ENCODE measurements around the gene NFKBIE.

Gene NFKBIE

DNA sequence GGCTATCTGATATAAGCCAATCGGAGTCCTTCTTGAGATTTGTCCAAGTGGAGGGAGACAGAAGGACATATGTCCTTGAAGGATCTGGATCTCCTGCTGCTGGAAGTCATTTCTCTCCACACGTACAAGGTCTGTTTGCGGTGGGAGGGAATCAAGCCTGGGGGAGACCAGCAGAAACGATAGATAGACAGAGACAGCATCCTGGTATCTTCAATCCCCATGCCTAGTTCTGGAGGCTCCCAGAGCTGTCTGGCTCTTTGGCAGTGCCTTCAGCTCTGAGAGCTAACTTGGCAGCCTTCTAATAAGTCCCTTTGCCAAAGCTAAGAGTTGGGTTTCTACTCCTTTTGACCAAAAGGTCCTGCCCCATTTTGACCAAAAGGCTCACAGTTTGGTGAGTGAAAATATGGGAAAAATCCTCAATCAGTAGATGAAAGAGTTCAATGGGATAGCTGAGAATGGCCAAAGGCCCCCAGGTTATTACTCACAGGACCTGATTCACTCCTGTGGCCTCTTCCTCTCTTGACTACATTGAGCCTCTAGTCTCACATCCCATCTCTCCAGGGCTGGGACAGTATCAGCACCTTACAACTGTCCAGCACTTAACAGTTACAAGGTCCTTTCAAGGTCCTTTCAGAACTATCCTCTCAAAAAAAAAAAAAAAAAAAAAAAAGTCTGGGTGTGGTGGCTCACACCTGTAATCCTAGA, 27.5 kb upstream of the NFKBIE start:
- H3K36me3 ChIP-seq (ENCODE audit: control insufficient read depth, insufficient read depth, low read length), result no peaks in the 10 kb centered on the region
- no peaks in the 10 kb centered on the region for H3K9me3 ChIP-seq (ENCODE audit: control insufficient read depth, insufficient read depth, low read length)
- H3K4me3 ChIP-seq (ENCODE audit: low read depth, low read length), result no peak overlapping the region
- no peaks in the 10 kb centered on the region for H3K4me1 ChIP-seq (ENCODE audit: control insufficient read depth, insufficient read depth, low read length)
- no peak overlapping the region for H3K9ac ChIP-seq (ENCODE audit: low read depth, low read length)
- H3K27me3 ChIP-seq (ENCODE audit: control insufficient read depth, insufficient read depth, low read length), result peaks cover 24% of the 10 kb centered on the region

- H3K36me3 ChIP-seq (ENCODE audit: control insufficient read depth, insufficient read depth, low read length), result no peaks in the 10 kb centered on the region
- H3K4me1 ChIP-seq (ENCODE audit: control insufficient read depth, insufficient read depth, low read length), result no peaks in the 10 kb centered on the region
- H3K27me3 ChIP-seq (ENCODE audit: control insufficient read depth, insufficient read depth, low read length), result peaks cover 26% of the 10 kb centered on the region
- no peak overlapping the region for H3K4me3 ChIP-seq (ENCODE audit: low read depth, low read length)
- H3K9me3 ChIP-seq (ENCODE audit: control insufficient read depth, insufficient read depth, low read length), result no peaks in the 10 kb centered on the region
- no peak overlapping the region for H3K9ac ChIP-seq (ENCODE audit: low read depth, low read length)
These were observed 26.5 kb upstream of the NFKBIE start for GRCh38 chr6:44291841-44292240.

DNA sequence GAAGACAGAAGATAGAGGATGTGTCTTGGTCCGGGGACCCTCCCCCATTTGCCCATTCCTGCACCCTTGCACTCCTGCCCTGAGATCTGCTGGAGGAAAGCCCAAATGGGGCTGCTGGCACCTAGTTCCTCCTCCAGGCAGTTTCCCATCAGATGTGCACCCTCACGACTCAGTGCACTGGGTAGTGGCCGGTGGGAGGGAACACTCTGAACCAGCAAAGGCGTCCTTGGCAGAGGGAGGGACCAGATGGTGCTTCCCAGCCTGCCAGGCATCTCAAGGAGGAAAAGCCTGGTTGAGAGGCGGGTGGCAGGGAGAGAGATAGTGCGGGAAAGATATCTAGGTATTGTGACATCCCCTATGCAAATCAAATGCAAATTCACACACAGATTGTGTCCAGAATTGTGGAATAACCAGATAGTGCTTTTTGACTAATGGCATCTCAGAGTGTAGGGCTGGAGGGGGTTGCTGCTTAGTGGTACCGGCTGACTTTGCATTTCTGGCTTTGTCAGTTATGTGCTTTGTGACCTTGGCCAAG, 24.4 kb upstream of the NFKBIE start:
- Histone ChIP-seq H3K9ac (ENCODE audit: low read depth, low read length) (no peak overlapping the region), H3K9me3 (ENCODE audit: control insufficient read depth, insufficient read depth, low read length) (no peaks in the 10 kb centered on the region), H3K36me3 (ENCODE audit: control insufficient read depth, insufficient read depth, low read length) (no peaks in the 10 kb centered on the region), H3K4me3 (ENCODE audit: low read depth, low read length) (no peak overlapping the region), H3K27me3 (ENCODE audit: control insufficient read depth, insufficient read depth, low read length) (peaks cover 20% of the 10 kb centered on the region), H3K4me1 (ENCODE audit: control insufficient read depth, insufficient read depth, low read length) (no peaks in the 10 kb centered on the region)

GRCh38 chr6:44286747-44287146, 21.4 kb upstream of the NFKBIE start:
- H3K9me3 ChIP-seq (ENCODE audit: control insufficient read depth, insufficient read depth, low read length), result no peaks in the 10 kb centered on the region
- H3K27me3 ChIP-seq (ENCODE audit: control insufficient read depth, insufficient read depth, low read length), result peaks cover 28% of the 10 kb centered on the region
- no peak overlapping the region for H3K9ac ChIP-seq (ENCODE audit: low read depth, low read length)
- no peaks in the 10 kb centered on the region for H3K36me3 ChIP-seq (ENCODE audit: control insufficient read depth, insufficient read depth, low read length)
- H3K4me1 ChIP-seq (ENCODE audit: control insufficient read depth, insufficient read depth, low read length), result no peaks in the 10 kb centered on the region
- no peak overlapping the region for H3K4me3 ChIP-seq (ENCODE audit: low read depth, low read length)

- Histone ChIP-seq H3K27me3 (ENCODE audit: control insufficient read depth, insufficient read depth, low read length) (peaks cover 28% of the 10 kb centered on the region), H3K36me3 (ENCODE audit: control insufficient read depth, insufficient read depth, low read length) (no peaks in the 10 kb centered on the region), H3K9me3 (ENCODE audit: control insufficient read depth, insufficient read depth, low read length) (no peaks in the 10 kb centered on the region), H3K4me1 (ENCODE audit: control insufficient read depth, insufficient read depth, low read length) (no peaks in the 10 kb centered on the region), H3K4me3 (ENCODE audit: low read depth, low read length) (no peak overlapping the region), H3K9ac (ENCODE audit: low read depth, low read length) (no peak overlapping the region)
These were observed 20.9 kb upstream of the NFKBIE start for GRCh38 chr6:44286285-44286565.

DNA sequence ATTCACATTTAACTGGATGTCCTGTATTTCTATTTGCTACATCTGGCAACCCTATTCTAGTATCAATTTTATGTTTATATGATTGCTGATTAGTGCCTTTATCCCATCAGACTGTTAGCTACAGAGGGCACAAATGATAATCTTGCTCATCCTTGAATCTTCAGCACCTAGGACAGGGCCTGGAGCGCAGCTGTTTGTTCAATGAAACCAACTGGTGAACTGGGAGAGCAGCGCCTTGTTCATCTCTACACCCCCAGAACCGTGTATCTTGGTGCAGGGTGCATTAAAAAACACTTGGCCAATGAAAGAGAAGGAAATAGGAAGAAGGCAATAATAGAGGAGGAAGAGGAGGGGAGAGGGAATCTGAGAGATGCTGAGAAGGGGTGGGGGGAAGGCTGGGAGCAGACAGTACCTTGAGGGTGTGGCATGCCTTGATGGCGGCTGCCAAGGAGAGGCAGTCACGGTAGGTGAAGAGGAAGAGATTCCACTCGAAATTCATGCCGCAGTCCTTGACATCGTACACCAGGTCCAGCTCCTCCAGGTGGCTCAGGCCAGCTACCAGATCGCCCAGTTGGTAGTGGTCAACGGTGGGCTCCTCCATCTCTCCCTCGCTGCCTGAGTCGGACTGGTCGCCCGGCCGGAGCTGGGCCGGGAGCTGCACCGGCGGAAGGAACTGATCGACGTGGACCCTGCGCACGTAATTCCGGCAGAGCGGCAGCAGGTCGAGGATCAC, 20.4 kb upstream of the NFKBIE start:
- Histone ChIP-seq H3K9me3 (ENCODE audit: control insufficient read depth, insufficient read depth, low read length) (no peaks in the 10 kb centered on the region), H3K4me1 (ENCODE audit: control insufficient read depth, insufficient read depth, low read length) (no peaks in the 10 kb centered on the region), H3K9ac (ENCODE audit: low read depth, low read length) (no peak overlapping the region), H3K36me3 (ENCODE audit: control insufficient read depth, insufficient read depth, low read length) (no peaks in the 10 kb centered on the region), H3K27me3 (ENCODE audit: control insufficient read depth, insufficient read depth, low read length) (peaks cover 28% of the 10 kb centered on the region), H3K4me3 (ENCODE audit: low read depth, low read length) (no peak overlapping the region)

DNA sequence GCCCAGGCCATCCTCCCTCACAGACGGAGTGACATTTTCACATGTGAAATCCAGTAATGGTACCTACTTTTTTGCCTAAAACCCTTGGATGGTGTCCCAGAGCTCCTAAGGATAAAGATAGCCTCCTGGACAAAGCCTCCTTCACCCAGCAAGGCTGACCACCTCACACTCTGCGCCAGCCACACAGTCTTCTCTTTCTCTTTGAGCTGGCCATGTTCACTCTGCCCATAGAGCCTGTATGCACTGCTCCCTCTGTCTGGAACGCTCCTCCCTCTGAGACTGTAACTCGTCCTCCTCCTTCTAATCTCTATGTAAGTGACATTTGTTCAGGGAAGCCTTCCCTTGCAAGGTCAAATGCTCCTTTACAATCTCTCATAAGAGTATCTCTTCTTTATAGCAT, 19.5 kb upstream of the NFKBIE start:
- no peak overlapping the region for H3K9ac ChIP-seq (ENCODE audit: low read depth, low read length)
- peaks cover 28% of the 10 kb centered on the region for H3K27me3 ChIP-seq (ENCODE audit: control insufficient read depth, insufficient read depth, low read length)
- no peaks in the 10 kb centered on the region for H3K4me1 ChIP-seq (ENCODE audit: control insufficient read depth, insufficient read depth, low read length)
- H3K36me3 ChIP-seq (ENCODE audit: control insufficient read depth, insufficient read depth, low read length), result no peaks in the 10 kb centered on the region
- H3K9me3 ChIP-seq (ENCODE audit: control insufficient read depth, insufficient read depth, low read length), result no peaks in the 10 kb centered on the region
- H3K4me3 ChIP-seq (ENCODE audit: low read depth, low read length), result no peak overlapping the region

GRCh38 chr6:44284121-44284520, 18.8 kb upstream of the NFKBIE start:
- Histone ChIP-seq H3K4me3 (ENCODE audit: low read depth, low read length) (no peak overlapping the region), H3K27me3 (ENCODE audit: control insufficient read depth, insufficient read depth, low read length) (peaks cover 28% of the 10 kb centered on the region), H3K9ac (ENCODE audit: low read depth, low read length) (no peak overlapping the region), H3K4me1 (ENCODE audit: control insufficient read depth, insufficient read depth, low read length) (no peaks in the 10 kb centered on the region), H3K36me3 (ENCODE audit: control insufficient read depth, insufficient read depth, low read length) (no peaks in the 10 kb centered on the region), H3K9me3 (ENCODE audit: control insufficient read depth, insufficient read depth, low read length) (no peaks in the 10 kb centered on the region)

DNA sequence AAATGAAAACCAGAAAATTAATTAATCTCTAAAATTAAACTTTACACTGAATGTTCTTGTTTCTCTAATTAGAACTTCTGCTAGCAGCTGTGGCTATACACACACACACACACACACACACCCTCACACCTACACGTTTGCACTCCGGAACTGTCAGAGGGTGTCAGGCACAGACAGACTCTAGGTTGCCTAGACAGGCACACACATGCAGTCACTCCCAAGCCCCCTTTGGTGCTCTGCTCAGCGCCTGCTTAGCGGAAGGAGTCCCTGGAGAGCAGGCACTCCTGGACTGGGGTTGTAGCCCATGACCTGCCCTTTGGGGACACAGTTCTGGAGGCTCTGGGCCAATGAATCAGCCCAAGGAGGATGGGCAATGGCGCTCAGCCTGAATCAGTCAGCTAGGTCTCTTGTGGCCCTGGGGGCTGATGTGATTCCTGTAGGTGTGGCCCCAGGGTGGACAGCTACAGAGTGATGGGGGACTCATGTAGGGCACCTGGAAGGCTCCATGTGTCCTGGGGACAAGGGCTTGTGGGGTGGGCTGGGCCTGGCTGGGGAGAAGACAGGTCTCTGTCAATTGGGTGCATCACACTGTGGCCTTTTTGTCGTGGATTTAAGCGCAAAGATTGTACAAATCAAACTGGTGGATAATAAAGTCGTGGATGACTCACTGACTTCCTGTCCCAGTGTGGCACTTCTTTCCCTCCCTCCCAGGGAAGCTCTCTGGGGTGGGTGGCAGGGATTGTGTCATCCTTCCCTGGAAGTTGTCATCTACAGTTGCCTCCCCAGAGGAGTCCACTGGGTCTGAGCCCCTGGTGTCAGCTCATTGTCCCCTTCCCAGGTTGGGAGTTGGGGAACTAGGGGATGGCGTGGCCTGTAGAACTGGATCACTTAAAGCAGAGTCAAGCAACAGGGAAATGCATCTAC, 13.7 kb upstream of the NFKBIE start:
- Histone ChIP-seq H3K27me3 (ENCODE audit: control insufficient read depth, insufficient read depth, low read length) (peaks cover 35% of the 10 kb centered on the region), H3K4me3 (ENCODE audit: low read depth, low read length) (no peak overlapping the region), H3K9me3 (ENCODE audit: control insufficient read depth, insufficient read depth, low read length) (no peaks in the 10 kb centered on the region), H3K4me1 (ENCODE audit: control insufficient read depth, insufficient read depth, low read length) (no peaks in the 10 kb centered on the region), H3K36me3 (ENCODE audit: control insufficient read depth, insufficient read depth, low read length) (no peaks in the 10 kb centered on the region), H3K9ac (ENCODE audit: low read depth, low read length) (no peak overlapping the region)

- no peaks in the 10 kb centered on the region for H3K9me3 ChIP-seq (ENCODE audit: control insufficient read depth, insufficient read depth, low read length)
- no peaks in the 10 kb centered on the region for H3K4me1 ChIP-seq (ENCODE audit: control insufficient read depth, insufficient read depth, low read length)
- H3K36me3 ChIP-seq (ENCODE audit: control insufficient read depth, insufficient read depth, low read length), result peaks cover 3% of the 10 kb centered on the region
- no peak overlapping the region for H3K9ac ChIP-seq (ENCODE audit: low read depth, low read length)
- no peak overlapping the region for H3K4me3 ChIP-seq (ENCODE audit: low read depth, low read length)
- peaks cover 29% of the 10 kb centered on the region for H3K27me3 ChIP-seq (ENCODE audit: control insufficient read depth, insufficient read depth, low read length)
These were observed 13.0 kb upstream of the NFKBIE start for GRCh38 chr6:44278315-44278714.

- Histone ChIP-seq H3K36me3 (ENCODE audit: control insufficient read depth, insufficient read depth, low read length) (peaks cover 6% of the 10 kb centered on the region), H3K4me1 (ENCODE audit: control insufficient read depth, insufficient read depth, low read length) (no peaks in the 10 kb centered on the region), H3K9ac (ENCODE audit: low read depth, low read length) (no peak overlapping the region), H3K27me3 (ENCODE audit: control insufficient read depth, insufficient read depth, low read length) (peaks cover 27% of the 10 kb centered on the region), H3K9me3 (ENCODE audit: control insufficient read depth, insufficient read depth, low read length) (no peaks in the 10 kb centered on the region), H3K4me3 (ENCODE audit: low read depth, low read length) (no peak overlapping the region)
These were observed 12.4 kb upstream of the NFKBIE start for GRCh38 chr6:44277763-44278162.

Measured in iPS-15b (cell line).